Mesenchymal stem cell (in vitro differentiated cells and primary cell): ENCODE measurements around the gene OR2G3.

Experiments
- DNase-seq: peaks from one replicate; pipeline ENCODE4 v3.0.0-alpha.2; 2013
- H2AFZ ChIP-seq: one replicate; pipeline ENCODE4 v1.6.1; 2013; ENCODE audit warnings: low read depth, mild to moderate bottlenecking, control low read depth, inconsistent platforms, low read length, moderate library complexity
- H2AK5ac ChIP-seq: 2 replicates; pipeline ENCODE4 v1.6.1; 2013; ENCODE audit warnings: low read length, moderate library complexity, mild to moderate bottlenecking, inconsistent platforms; ENCODE audit not compliant: severe bottlenecking
- H2BK120ac ChIP-seq: one replicate; pipeline ENCODE4 v1.6.1; 2013; ENCODE audit warnings: low read depth, mild to moderate bottlenecking, inconsistent platforms, low read length, moderate library complexity
- H2BK12ac ChIP-seq, 2 experiments: one replicate each; pipeline ENCODE4 v1.6.1; 2013; ENCODE audit warnings: inconsistent platforms in 2 of 2, low read length in 2 of 2, mild to moderate bottlenecking in 2 of 2, moderate library complexity in 2 of 2, control low read depth in 1 of 2
- H2BK15ac ChIP-seq: one replicate; pipeline ENCODE4 v1.6.1; 2013; ENCODE audit warnings: mild to moderate bottlenecking, low read depth, inconsistent platforms; ENCODE audit not compliant: poor library complexity, severe bottlenecking
- H2BK5ac ChIP-seq: 2 replicates; pipeline ENCODE4 v1.6.1; 2013; ENCODE audit warnings: low read depth, mild to moderate bottlenecking, low read length, control low read depth, inconsistent platforms; ENCODE audit not compliant: poor library complexity, severe bottlenecking
- H3K14ac ChIP-seq, 2 experiments: one replicate each; pipeline ENCODE4 v1.6.1; 2013; ENCODE audit warnings: inconsistent platforms in 2 of 2, low read length in 2 of 2, control low read depth in 1 of 2, mild to moderate bottlenecking in 1 of 2, moderate library complexity in 1 of 2
- H3K18ac ChIP-seq, 2 experiments: one replicate each; pipeline ENCODE4 v1.6.1; 2013; ENCODE audit warnings: inconsistent platforms in 2 of 2, low read length in 2 of 2, control low read depth in 1 of 2, low read depth in 1 of 2, mild to moderate bottlenecking in 1 of 2
- H3K23ac ChIP-seq, 2 experiments: one replicate each; pipeline ENCODE4 v1.6.1; 2013; ENCODE audit warnings: inconsistent platforms in 2 of 2, low read length in 2 of 2, mild to moderate bottlenecking in 2 of 2, moderate library complexity in 2 of 2, control low read depth in 1 of 2
- H3K27ac ChIP-seq: 2 replicates; pipeline ENCODE4 v1.5.1; 2013; ENCODE audit warnings: mild to moderate bottlenecking, moderate library complexity, low read length, control low read depth, inconsistent platforms; ENCODE audit not compliant: poor library complexity, severe bottlenecking
- H3K27me3 ChIP-seq, 2 experiments: 2 replicates each; pipeline versions ENCODE4 v1.6.1 to v1.7.0; 2013; ENCODE audit warnings: low read length in 2 of 2, mild to moderate bottlenecking in 2 of 2, moderate library complexity in 2 of 2, control low read depth in 1 of 2, inconsistent platforms in 1 of 2; ENCODE audit not compliant: control insufficient read depth in 1 of 2, insufficient read depth in 1 of 2
- H3K36me3 ChIP-seq, 2 experiments: 2 replicates each; pipeline versions ENCODE4 v1.6.1 to v1.7.0; 2013; ENCODE audit warnings: low read length in 2 of 2, control low read depth in 1 of 2, inconsistent platforms in 1 of 2, low read depth in 1 of 2, mild to moderate bottlenecking in 1 of 2; ENCODE audit not compliant: insufficient read depth in 2 of 2, control insufficient read depth in 1 of 2
- H3K4ac ChIP-seq, 2 experiments: one replicate each; pipeline ENCODE4 v1.6.1; 2013; ENCODE audit warnings: inconsistent platforms in 2 of 2, low read length in 2 of 2, mild to moderate bottlenecking in 2 of 2, moderate library complexity in 2 of 2, control low read depth in 1 of 2, low read depth in 1 of 2
- H3K4me1 ChIP-seq: 2 replicates; pipeline ENCODE4 v1.6.1; 2013; ENCODE audit warnings: low read depth, low read length, control low read depth; ENCODE audit not compliant: control insufficient read depth, insufficient read depth
- H3K4me2 ChIP-seq: 2 replicates; pipeline ENCODE4 v1.6.1; 2013; ENCODE audit warnings: low read length, mild to moderate bottlenecking, inconsistent platforms; ENCODE audit not compliant: poor library complexity, severe bottlenecking
- H3K4me3 ChIP-seq, 2 experiments: 2 replicates each; pipeline versions ENCODE4 v1.5.1 to v1.7.0; 2013; ENCODE audit warnings: low read length in 2 of 2, mild to moderate bottlenecking in 2 of 2, control low read depth in 1 of 2, low read depth in 1 of 2; ENCODE audit not compliant: insufficient read depth in 1 of 2
- H3K79me1 ChIP-seq: replicated peaks from 2 replicates; pipeline ENCODE4 v1.6.1; 2013; ENCODE audit warnings: mild to moderate bottlenecking, control low read depth, low read length, inconsistent platforms; ENCODE audit not compliant: poor library complexity, severe bottlenecking
- H3K9ac ChIP-seq: 2 replicates; pipeline ENCODE4 v1.7.0; 2013; ENCODE audit warnings: mild to moderate bottlenecking, low read length, moderate library complexity
- H3K9me3 ChIP-seq: 2 replicates; pipeline ENCODE4 v1.7.0; 2013; ENCODE audit warnings: mild to moderate bottlenecking, low read length; ENCODE audit not compliant: control insufficient read depth
- H4K8ac ChIP-seq: one replicate; pipeline ENCODE4 v1.6.1; 2013; ENCODE audit warnings: inconsistent platforms, mild to moderate bottlenecking, low read length, moderate library complexity
- H4K91ac ChIP-seq: one replicate; pipeline ENCODE4 v1.6.1; 2013; ENCODE audit warnings: mild to moderate bottlenecking, low read length, inconsistent platforms
- WGBS: methylation state at CpG from one replicate; pipeline ENCODE4 v1.1.7; 2013; ENCODE audit warnings: mixed read lengths; 5-methylcytosine and 5-hydroxymethylcytosine counted together

The OR2G3 gene

GRCh38 chr1:247638011-247638410 lies 32.6 kb downstream of the OR2G3 start:
- no peak overlapping the region for H2BK120ac ChIP-seq
- H3K18ac ChIP-seq: no peak overlapping the region
- no peak overlapping the region for H4K91ac ChIP-seq
- no peak overlapping the region for H3K23ac ChIP-seq
- DNase-seq: no peak
- 62% methylated on average over 3 of the region's 4 CpGs for WGBS
- no peaks in the 10 kb centered on the region for H3K79me1 ChIP-seq
- H3K9me3 ChIP-seq: peaks cover 2% of the 10 kb centered on the region
- H3K27me3 ChIP-seq: no peaks in the 10 kb centered on the region
- no peak overlapping the region for H2BK5ac ChIP-seq
- H2AFZ ChIP-seq: no peak overlapping the region
- H3K4me2 ChIP-seq: no peak overlapping the region
- peaks cover 5% of the 10 kb centered on the region for H3K4me1 ChIP-seq
- H3K4ac ChIP-seq: no peak overlapping the region
- no peaks in the 10 kb centered on the region for H3K36me3 ChIP-seq
- no peak overlapping the region for H2AK5ac ChIP-seq
- H3K27ac ChIP-seq: no peak overlapping the region
- H3K14ac ChIP-seq: no peak overlapping the region
- H4K8ac ChIP-seq: no peak overlapping the region
- no peak overlapping the region for H2BK12ac ChIP-seq
- H3K4me3 ChIP-seq: no peak overlapping the region
- no peak overlapping the region for H3K9ac ChIP-seq
- H2BK15ac ChIP-seq: no peak overlapping the region

- DNase-seq: no peak
- Histone ChIP-seq H3K14ac (no peak overlapping the region), H2BK120ac (no peak overlapping the region)
These were observed 33.4 kb downstream of the OR2G3 start for GRCh38 chr1:247638781-247639180.

GRCh38 chr1:247639381-247639981 lies 34.1 kb downstream of the OR2G3 start:
- H3K23ac ChIP-seq: no peak overlapping the region
- H2BK15ac ChIP-seq: no peak overlapping the region
- no peak overlapping the region for H3K4ac ChIP-seq
- peak overlapping the region; percentile 84 for H3K9ac ChIP-seq
- WGBS: 9% methylated on average over 45 of the region's 55 CpGs
- no peak overlapping the region for H3K14ac ChIP-seq
- H2BK120ac ChIP-seq: no peak overlapping the region
- no peak overlapping the region for H2AFZ ChIP-seq
- H3K9me3 ChIP-seq: no peaks in the 10 kb centered on the region
- H3K18ac ChIP-seq: no peak overlapping the region
- no peaks in the 10 kb centered on the region for H3K27me3 ChIP-seq
- H3K4me2 ChIP-seq: peak overlapping the region; percentile 71
- H4K91ac ChIP-seq: no peak overlapping the region
- H2BK12ac ChIP-seq: no peak overlapping the region
- peak overlapping the region; percentile 60 to 65 for H3K4me3 ChIP-seq
- no peak overlapping the region for H2BK5ac ChIP-seq
- no peak for DNase-seq
- peaks cover 5% of the 10 kb centered on the region for H3K4me1 ChIP-seq
- H3K79me1 ChIP-seq: no peaks in the 10 kb centered on the region
- no peaks in the 10 kb centered on the region for H3K36me3 ChIP-seq
- no peak overlapping the region for H4K8ac ChIP-seq
- no peak overlapping the region for H2AK5ac ChIP-seq
- H3K27ac ChIP-seq: no peak overlapping the region

More at GRCh38 chr1:247638781-247639180, 33.4 kb downstream of the OR2G3 start:
- H3K23ac ChIP-seq: no peak overlapping the region
- H3K36me3 ChIP-seq: no peaks in the 10 kb centered on the region
- H3K27me3 ChIP-seq: no peaks in the 10 kb centered on the region
- H3K4ac ChIP-seq: no peak overlapping the region
- no peak overlapping the region for H3K18ac ChIP-seq
- no peak overlapping the region for H3K27ac ChIP-seq
- H4K8ac ChIP-seq: no peak overlapping the region
- peak overlapping the region; percentile 71 for H3K4me2 ChIP-seq
- H2AFZ ChIP-seq: no peak overlapping the region
- H2BK5ac ChIP-seq: no peak overlapping the region
- H3K9me3 ChIP-seq: peaks cover 2% of the 10 kb centered on the region
- H3K4me1 ChIP-seq: peaks cover 5% of the 10 kb centered on the region
- H4K91ac ChIP-seq: no peak overlapping the region
- H3K79me1 ChIP-seq: no peaks in the 10 kb centered on the region
- no peak overlapping the region for H2BK15ac ChIP-seq
- H3K9ac ChIP-seq: peak overlapping the region; percentile 84
- no peak overlapping the region for H2AK5ac ChIP-seq
- 79% methylated on average over 4 of the region's 6 CpGs for WGBS
- no peak overlapping the region for H2BK12ac ChIP-seq
- H3K4me3 ChIP-seq: peak overlapping the region in 1 of 2 experiments; percentile 65

- Histone ChIP-seq H3K27me3 (no peaks in the 10 kb centered on the region), H3K27ac (no peak overlapping the region), H3K9me3 (peaks cover 4% of the 10 kb centered on the region), H4K91ac (no peak overlapping the region), H2BK5ac (no peak overlapping the region), H3K14ac (no peak overlapping the region), H2AK5ac (no peak overlapping the region), H3K23ac (no peak overlapping the region), H3K4me3 (no peak overlapping the region), H2BK15ac (no peak overlapping the region), H3K9ac (no peak overlapping the region), H3K4me1 (peaks cover 5% of the 10 kb centered on the region), H3K18ac (no peak overlapping the region), H2AFZ (no peak overlapping the region), H3K36me3 (no peaks in the 10 kb centered on the region), H2BK12ac (no peak overlapping the region), H3K4ac (no peak overlapping the region), H2BK120ac (no peak overlapping the region), H4K8ac (no peak overlapping the region), H3K4me2 (no peak overlapping the region), H3K79me1 (no peaks in the 10 kb centered on the region)
- DNase-seq: no peak
- 79% methylated on average over 3 of the region's 5 CpGs for WGBS
These were observed 37.4 kb downstream of the OR2G3 start for GRCh38 chr1:247642742-247643141.
